CD4-positive, alpha-beta T cell treated with Interleukin-10 for 1 hour (primary cell): ENCODE measurements around the gene JAG1.

ENCODE experiments used
- DNase-seq: peaks from one replicate; pipeline ENCODE4 v3.0.0-alpha.2; 2020

Gene JAG1

DNA sequence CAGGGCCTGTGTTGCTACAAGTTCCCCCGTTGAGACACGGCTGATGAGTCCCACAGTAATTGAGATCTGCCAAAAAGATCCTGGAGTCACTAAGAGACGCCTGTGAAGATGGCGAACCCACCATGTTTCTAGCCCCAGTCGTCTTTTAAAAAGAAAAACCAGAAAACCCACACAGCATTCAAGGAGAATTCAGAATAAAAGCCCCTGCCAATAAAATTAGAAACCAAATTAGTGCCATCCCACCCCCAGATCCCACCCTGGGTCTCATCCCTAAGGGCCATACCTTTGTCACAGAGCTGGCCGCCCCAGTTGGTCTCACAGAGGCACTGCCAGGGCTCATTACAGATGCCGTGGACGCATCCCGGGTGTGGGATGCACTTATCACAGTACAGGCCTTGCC, 21.6 kb downstream of the JAG1 start:
- DNase-seq: no peak

DNA sequence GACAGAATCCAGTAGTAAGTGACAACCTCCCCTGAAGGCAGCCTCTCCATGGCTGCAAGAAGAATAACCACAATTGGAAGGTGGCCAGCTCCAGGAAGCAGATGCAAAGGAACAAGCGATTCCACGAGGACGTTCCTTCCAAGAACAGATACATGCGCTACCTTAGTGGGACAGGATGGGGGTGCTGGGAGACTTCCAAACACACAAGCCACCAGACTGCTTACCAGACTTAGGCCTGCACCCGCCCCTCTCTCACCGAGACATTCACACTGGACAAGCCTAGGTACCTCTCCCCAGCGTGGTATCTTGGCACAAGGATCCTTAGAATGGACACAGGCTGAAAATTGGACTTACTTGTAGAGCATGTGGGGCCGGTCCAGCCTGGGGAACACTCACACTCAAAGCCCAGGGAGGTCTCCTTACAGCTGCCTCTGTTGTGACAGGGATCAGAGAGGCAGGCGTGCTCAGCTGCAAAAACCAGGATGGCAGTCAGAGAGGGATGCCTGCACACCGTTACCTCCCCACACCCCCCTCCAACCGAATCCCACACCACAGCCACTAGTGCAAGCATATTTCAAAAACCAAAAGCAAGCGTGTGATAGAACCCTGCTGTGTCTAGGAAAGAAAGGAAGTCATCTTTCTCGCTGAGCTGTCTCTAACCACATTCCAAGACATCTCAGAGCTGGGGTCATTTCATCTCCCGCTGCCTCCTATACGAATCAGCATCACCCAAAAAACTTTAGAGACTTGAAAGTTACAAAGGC, 22.4 kb downstream of the JAG1 start:
- no peak for DNase-seq

DNA sequence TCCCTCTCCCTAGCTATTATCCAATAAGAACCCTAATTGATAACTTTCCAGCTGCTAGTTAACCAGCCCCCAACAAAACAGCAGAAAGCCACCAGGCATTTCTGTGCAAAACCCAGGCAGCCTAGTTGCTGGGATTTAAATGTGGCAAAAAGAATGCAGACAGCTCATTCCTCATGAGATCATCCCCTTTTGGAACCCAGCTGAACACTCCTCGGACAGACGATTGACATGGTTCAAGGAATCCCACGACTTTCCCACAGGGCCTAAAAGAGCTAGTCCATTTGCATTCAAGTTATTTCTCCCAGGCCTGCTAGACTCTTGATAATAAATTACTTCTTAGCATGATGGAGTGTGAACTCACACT, 24.0 kb downstream of the JAG1 start:
- DNase-seq: no peak

DNA sequence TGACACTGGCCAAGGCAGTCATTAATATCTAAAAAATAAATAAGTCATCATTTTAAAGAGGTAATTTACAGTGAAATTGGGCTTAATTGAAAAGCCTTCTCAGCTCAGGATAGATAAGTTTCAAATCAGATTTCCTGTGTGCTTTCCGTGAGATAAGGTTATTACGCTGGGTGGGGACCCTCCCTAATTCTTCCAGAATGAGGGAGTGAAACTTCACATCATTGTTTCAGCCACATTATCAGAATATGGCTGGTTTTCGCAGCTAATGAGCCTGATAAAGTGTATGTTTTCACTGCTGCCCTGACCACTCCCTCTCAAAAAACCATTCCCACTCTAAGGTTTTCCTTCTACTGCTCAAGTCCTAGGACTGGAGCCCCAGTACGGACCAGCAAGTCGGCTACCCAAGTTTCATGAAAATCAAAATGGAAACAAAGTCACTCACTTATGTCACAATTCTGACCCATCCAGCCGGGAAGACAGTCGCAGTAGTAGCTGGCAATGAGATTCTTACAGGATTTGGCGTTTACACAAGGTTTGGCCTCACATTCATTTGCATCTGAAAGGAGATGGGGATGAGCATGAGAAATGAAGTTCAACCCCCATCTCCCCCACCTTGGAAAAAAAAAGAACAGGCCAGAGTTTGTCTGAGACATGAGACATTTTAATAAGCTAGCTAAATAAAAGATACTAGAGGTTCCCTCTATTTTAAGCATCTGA, 24.6 kb downstream of the JAG1 start:
- no peak for DNase-seq

DNA sequence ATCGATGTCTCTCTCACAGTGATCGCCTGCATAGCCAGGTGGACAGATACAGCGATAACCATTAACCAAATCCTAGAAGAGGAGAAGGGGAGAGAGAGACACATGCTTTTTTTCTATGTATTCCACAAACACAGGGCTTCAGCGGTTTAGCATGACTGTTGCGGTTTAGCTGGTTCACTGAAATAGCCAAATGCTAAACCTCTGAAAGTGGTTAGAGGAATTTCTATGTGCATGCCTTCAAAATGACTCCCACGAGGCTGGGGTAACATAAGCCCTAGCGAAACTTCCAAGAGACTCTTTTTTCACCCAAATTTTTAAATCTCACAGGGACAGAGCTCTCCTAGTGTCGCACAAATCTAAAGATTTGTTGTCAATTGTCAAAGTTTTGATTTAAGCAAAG, 25.1 kb downstream of the JAG1 start:
- DNase-seq: no peak

DNA sequence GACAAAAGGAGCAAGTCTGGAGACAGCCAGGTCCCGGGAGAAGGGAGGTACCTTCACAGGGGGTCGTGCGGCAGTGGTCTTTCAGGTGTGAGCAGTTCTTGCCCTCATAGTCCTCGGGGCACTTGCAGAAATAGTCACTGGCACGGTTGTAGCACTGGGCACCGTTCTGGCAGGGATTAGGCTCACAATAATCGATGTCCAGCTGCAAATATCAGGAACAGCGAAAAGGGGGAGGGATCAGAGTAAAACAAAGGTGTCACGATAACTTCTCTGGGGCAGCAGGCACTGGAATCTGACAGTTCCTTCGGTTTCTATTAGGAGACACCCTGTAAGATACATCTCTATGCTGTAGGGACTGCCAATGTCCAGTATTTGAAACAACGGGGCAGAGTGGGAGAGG, 25.9 kb downstream of the JAG1 start:
- DNase-seq: no peak

DNA sequence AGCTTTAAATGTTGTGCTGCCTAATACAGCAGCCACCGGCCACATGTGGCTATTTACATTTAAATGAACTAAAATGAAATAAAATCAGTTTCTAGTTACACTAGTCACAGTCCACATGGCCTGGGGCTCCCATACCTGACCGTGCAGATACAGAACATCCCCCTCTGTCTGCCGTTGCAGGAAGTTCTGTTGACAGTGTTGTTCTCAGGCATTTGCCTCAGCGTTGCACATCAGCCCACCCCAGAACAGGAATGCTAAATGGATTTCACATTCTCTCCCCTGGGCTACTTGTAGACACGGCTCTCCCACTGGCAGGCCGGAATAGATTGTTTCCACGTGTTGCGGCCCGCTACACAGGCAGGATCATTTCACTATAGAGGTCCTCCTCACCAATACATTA, 26.3 kb downstream of the JAG1 start:
- no peak for DNase-seq

DNA sequence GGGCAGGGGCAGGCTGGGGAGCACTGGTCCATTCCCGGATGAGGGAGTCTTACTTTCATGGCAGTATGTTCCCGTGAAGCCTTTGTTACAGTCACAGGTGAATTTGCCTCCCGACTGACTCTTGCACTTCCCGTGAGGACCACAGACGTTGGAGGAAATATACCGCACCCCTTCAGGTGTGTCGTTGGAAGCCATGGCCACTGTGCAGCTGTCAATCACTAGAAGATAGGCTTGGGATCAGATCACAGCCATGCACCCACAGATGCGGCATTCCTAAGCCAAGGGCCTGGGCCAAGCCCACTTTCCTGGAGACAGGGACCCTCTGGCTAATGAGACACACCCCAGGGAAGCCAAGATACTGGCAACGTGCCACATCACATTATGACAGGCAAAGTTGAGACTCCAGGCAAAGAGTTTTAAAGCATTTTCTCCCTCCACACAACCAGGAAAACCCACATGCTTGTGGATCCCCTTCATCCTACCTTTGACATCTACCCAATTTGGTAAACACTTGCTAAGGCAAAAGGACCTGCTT, 26.8 kb downstream of the JAG1 start:
- DNase-seq: no peak

DNA sequence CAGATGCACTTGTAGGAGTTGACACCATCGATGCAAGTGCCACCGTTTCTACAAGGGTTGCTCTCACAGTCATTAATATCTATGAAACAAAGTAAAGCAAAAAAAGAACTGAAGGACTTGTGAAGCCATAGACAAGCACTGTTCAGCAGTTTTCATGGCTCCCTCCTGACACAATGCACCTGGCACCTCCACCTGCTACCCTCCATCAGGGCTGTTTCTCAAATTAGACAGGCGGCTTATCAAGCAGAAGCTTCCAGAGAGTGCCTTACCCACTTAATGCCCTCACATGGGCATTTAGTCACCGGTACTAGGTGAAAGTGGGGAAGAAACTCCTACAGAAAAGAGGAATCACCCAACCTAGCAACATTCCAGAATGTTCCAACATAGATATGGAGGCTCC, 27.8 kb downstream of the JAG1 start:
- DNase-seq: no peak

DNA sequence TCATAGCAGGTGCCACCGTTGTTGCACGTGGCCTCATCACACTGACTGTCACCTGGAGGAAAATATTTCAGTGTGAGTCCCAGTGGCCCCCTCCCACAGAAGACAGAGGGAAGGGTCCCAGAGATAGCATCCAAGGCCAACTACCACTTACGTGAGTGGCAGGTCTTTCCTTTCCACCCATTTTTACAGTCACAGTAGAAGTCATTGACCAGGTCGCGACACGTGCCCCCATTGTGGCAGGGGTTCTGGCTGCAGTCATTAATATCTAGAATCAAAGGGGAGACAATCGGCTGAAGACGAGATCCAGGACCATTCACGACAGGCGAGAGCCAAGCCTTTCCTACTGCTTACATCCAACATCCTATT, 28.6 kb downstream of the JAG1 start:
- no peak for DNase-seq

DNA sequence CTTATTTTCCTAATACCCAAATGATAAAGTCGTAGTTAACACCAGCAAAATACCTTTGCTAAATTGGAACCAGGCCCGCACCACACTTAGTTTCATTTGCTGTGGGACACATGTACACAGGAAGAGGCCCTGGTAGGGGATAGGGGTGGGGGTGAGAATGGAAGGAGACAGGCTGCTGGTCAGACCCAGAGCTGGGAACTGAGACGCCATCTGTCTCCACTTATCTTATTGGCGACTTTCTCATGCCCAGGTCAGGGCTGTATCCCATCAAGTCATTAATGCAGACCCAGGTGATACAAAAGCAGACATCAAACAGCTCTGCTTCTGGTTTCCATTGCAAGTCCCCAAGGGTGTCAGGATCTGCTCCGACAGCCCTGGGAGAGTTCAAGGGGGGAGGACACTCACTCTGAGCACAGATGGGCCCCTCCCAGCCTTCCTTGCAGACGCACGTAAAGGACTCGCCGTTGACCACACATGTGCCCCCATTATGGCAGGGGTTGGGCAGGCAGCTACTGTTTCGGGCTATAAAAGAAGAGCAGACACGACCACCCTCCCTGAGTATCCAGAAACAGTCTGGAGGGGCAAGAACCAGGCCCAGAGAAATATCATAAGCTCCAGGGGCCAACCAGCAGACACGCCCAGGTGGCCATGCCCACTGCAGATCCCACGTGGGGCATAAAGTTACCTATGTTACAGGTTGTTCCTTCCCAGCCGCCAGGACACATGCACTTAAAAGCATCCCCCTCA, 29.2 kb downstream of the JAG1 start:
- DNase-seq: no peak

DNA sequence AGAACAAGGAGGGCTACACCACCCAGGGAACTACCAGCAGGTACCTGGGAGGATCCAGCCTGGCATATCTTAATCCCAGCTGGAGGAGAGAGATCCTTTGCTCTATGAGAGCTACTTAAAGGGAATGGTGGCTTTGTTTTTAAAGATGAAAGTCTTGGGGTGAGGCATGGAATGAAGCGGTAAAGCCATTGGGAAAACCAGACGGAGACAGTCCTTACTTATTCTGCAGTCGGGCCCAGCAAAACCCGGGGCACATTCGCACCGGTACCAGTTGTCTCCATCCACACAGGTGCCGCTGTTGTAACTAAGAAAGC, 30.3 kb downstream of the JAG1 start:
- DNase-seq: no peak

DNA sequence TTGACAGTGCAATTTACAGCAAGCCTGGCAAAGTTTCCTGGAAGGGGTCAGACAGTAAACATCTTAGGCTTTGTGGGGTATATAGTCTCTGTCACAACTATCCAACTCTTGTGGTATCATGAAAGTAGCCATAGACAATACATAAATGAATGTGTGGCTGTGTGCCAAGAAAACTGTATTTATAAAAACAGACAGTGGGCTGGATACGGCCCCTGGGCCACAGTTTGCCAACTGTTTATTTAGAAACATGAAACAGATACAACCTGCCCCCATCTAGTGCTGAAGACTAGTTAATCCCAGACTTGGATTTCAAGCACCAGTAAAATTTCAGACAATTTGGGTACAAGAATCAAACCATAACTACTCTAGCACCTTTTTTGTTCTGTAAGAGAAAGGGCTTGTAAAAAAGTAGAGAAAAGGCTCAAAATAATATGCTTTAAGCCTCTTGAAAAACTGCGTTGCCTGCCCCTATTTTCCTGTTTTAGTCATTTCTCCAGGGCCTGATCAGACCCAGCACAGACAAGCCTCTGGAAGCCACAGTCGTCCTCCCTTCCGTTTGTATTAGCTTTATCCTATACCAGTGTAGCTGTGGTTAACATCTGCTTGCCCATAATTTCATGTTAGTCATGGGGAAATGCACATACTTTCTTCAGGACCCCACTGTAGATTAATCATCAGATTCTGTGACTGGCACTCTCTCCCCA, 30.8 kb downstream of the JAG1 start:
- no peak for DNase-seq

DNA sequence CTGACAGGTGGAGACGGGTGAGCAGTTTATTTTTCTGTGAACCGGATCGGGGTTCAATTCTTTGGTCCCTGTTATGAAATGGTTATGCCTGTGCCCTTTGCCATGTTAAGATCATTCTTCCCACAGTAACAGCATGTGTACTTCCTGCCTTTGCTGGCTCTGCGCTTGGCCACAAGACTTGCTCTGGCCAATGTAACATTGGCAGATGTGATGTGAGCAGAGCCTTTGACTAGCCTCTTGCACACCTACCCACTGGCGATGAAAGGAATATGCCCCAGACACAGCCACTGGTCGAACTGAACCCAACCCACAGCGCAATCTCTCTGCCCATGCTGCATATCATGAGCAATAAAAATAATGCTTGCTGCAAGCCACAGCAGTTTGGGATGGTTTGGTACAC, 31.9 kb downstream of the JAG1 start:
- no peak for DNase-seq

DNA sequence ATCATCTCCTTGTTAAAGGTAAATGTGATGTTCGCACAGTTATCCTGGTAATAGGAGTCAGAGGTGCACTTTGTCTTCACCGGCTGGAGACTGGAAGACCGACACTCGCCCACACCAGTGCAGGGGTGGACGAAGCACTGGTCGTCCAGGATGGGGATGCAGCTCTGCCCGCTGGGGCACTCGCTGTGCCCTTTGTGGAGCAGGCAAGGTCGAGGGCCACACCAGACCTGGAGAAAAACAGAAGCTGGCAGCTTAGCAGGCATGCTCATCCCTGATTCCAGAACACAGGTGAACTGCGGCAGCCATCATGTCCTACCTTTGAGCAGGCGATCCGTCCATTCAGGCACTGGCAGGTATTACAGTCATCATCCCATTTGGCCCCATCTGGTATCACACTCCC, 32.3 kb downstream of the JAG1 start:
- no peak for DNase-seq

DNA sequence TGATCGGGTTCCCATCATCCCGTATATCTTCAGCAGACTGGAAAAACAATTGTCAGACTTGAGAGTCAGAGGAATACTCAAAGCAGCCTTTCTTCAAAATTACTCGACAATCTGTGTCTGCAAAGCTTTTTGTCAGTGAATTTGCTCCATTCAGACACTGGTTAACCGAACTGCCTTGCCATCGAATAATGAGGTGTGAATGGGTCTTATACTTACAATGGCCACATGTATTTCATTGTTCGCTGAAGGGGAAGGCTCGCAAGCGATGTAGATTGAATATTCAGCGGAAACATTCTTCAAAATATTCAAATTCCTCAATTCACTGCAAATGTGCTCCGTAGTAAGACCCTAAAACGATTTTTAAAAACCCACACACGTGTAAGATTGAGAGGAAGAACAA, 32.9 kb downstream of the JAG1 start:
- no peak for DNase-seq

DNA sequence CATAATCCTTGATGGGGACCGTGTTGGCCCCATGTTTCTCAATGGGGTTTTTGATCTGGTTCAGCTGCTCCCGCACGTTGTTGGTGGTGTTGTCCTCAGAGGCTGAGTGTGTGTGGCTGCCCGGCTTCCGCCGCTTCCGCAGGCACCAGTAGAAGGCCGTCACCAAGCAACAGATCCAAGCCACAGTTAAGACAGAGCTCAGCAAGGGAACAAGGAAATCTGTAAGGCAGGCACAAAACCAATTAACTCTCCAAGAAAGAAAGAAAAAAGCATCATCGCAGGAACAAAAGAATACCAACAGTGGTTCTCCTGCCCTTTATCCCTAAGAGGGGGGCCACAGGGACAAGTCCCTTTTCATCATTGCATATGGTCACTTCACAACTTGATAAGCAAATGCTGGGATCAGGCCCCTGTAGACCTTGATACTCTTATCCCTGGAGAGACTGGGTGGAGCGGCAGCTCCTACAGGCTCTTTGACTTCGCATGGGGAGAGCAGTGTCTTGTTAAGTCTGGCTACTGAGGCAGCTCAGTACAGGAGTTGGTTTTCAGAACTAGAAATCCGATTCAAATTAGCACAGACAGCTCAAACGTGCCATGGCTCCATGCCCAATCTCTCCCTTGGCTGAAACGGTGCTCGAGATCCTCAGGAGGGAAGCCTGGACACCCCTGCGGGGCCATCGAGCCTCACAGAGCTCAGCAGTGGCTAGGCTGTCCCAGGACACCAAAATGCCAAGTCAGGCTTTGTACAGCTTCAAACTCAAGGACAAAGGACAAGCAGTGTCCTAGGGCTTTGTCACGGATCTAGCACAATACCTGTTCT, 33.9 kb downstream of the JAG1 start:
- DNase-seq: no peak

DNA sequence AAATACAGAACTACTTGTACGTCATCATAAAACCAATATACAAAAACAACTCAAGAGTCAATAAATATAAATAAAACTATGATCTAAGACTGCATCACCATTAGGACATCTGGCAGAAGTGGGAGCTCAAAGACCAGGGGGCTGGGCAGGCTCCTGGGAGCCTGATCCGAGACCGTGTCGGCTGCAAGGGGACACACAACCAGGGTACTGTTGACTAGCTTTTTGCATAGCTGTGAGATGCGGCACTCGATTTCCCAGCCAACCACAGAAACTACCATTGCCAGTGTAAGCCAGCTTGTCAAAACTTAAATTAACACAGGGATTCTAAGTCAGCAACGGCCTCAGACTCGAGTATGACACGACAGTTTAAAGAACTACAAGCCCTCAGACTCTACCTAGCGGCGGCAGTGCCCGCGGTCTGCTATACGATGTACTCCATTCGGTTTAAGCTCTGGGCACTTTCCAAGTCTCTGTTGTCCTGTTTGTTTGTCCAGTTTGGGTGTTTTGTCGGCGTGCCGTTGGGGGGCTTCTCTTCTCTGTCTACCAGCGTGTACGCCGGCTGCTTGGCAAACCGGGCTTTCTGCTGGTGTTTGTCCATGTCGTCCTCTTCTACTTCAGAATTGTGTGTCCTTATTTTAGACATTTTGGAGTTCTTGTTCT, 34.6 kb downstream of the JAG1 start:
- DNase-seq: no peak

DNA sequence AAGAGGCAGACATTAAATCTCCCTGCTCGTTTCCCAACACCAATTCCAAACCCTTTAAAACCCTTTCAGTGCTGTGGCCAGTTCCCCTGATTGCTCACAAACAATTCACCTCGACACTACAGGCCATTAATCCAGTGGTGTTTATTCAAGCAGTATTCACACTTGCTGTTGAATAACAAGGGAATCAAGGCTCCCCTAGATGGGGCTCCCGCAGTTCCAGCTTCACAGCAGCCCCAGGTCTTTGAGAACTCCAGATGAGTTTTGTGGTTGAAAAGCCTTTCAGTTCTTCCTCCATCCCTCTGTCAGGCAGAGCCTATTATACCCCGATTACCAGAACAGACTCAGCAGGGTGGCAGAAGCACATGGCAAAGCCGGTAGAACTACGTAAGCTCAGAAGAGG, 36.2 kb downstream of the JAG1 start:
- no peak for DNase-seq

DNA sequence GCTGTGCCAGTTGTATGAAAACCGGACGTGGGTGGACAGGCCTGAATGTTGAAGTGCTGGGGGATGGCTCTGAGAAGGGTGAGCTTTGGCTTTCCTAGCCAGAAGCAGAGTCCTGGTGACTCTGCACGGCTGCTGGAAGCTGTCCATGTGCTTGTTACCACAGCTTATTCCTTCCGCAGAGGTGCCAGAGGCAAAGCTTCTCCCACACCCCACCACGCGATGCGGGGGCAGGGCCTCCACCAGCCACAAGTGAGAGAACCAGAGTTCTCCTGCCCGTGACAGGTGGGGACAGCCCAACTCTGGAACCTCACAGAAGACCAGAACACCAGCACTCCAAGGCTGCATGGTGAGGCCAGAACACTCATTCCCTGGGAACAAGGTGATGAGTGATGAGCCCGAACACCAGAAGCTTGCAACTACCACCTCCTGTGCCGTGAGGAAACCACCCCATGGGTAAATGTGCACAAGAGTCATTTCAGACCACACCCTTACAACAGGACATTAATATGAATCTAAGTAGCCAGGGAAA, 36.7 kb downstream of the JAG1 start:
- DNase-seq: no peak

DNA sequence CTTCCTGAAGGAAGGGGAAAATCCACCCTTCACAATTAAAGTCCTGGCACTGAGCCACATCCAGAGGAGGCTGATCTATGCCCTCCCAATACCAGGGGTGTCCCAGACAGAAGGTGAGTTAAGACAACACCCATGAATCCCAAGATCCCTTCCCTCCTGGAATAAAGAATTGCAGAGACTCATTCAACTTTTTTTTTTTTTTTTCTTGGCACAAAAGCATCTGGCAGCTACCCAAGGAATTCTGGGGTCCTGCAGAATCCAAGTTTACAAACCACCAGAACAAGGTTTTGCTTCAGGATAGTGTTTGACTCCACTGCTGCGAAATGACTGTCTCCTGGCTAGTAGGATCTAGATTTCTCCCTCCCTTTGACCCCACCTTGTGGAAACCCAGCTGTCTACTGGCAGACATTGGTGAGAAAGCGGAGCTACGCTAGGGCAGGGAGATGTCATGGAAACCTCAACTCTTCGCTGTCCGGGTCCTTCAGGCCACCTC, 37.4 kb downstream of the JAG1 start:
- no peak for DNase-seq
